DMS153 treated with DMSO at 0.1 percent for 48 hours (cell line): ENCODE results near the gene CCDC179.

Experiments
- DNase-seq: peaks from one replicate; lab custom pipeline; 2025; ENCODE audit not compliant: unreplicated experiment; lab: John Stamatoyannopoulos, UW

Gene CCDC179

DNA sequence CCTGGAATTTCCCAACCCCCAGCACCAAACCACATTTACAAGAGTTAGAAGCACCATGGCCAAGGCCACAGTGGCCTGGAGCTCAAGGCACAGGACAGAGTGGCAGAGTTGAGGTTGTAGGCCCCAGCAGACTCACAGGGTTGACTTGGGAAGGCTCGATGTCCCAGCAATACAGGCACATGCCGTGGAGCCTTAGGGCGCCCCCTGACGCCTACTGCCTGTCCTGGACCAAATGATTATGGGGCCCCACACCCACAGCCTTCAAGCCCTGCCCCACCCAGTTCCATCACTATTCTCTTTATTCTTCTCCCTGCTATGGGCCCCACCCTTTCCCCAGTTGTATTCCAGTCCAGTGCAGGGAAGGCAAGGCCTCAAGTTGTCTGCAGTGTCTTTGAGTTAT lies at the start of gene CCDC179:
CCDC179 (minus strand) TSS at position 234 of the 400 bp plus-strand sequence; CDS start at position 181, 53 bp downstream.
- DNase-seq: no peak

GRCh38 chr11:22903782-22904181 lies 43.5 kb upstream of the CCDC179 start:
- DNase-seq: no peak

- no peak for DNase-seq
These were observed 41.3 kb upstream of the CCDC179 start for GRCh38 chr11:22901603-22902002.

DNA sequence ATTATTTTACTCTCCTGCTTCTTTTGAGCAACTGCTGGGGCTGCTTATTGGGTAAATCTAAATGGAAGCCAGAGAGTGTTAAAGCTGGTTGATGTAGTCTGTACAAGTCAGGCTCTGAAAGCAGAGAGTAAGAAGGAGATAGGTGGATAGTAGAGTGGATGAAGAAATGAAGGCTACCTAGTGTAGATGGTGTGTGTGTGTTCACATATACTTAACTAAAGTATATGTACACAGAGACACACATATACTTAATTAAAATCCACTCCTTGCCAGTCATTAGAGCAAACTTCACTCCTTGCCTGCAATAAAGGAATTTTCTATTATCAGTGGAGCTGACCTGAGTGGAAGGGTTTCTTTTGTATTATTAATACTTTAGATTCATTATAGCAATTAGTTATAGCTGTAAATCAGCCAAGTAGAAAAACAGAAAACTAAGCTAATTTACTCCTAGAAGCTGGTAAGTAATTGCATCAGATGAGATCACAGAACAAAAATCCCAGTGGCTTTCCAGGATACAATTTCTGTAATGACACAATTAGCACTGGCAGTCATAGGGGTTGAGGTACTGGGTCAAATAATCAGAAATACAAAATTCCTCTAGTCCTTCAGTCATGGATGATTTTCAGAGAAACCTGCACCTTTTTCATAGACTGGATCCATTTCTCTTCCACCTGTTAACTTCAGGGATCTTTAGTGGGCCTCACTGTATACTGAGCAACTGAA lies 40.7 kb upstream of the CCDC179 start:
- no peak for DNase-seq

DNA sequence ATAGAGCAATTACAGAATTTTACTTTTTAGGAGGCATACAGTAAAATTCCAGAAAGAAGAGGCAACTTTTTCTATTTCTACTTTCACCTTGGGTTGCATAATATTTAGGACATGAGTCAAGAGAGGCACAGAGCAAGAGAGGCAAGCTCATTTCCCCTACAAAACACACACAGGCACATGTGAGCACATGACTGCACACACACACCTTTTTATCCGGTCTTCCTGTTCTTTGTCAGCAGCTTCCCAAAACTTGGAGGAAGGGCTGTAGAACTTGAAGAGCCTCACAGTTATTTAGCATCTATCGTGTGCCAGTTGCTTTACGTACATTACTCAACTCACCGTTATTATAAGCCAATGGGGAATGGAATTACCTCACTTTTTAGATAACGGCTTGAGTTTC lies 37.8 kb upstream of the CCDC179 start:
- DNase-seq: no peak

DNA sequence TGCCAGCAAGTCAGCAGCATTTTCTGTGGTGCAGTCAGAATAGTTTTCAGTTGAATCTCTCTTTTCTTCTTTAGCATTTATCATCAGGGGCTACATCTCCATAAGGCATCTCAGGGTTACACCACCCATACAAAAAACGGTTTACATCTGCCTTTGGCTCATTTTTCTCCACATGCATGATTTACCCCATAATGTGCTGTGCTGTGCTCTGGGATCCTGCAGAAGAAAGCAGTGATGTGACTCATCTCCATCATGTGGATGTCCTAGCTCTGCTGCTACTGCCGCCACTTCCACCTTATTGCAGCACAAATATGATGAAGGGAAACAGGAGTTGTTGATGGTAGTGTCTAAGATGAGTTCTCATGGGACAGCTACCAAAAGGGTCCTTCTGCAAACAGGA lies 30.0 kb upstream of the CCDC179 start:
- DNase-seq: no peak

DNA sequence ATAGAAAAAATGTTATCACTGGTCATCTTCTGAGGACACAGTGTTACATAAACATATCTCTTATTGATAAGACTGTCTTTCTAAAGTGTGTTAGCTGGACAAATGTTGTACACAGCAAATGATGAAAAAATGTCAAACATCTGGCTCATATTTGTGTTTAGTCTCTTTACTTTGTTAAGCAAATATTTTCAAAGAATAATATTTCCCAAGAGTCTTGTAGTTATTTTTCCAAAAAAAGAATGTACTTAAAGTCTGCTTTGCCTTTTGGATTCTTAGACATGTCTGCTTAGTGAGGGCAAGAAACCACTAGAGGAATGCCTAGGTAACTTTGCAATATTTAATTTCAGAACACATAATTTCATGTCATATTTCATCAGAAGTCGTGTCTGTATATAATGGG lies 23.9 kb upstream of the CCDC179 start:
- no peak for DNase-seq

GRCh38 chr11:22879630-22880029 lies 19.4 kb upstream of the CCDC179 start:
- DNase-seq: no peak

DNA sequence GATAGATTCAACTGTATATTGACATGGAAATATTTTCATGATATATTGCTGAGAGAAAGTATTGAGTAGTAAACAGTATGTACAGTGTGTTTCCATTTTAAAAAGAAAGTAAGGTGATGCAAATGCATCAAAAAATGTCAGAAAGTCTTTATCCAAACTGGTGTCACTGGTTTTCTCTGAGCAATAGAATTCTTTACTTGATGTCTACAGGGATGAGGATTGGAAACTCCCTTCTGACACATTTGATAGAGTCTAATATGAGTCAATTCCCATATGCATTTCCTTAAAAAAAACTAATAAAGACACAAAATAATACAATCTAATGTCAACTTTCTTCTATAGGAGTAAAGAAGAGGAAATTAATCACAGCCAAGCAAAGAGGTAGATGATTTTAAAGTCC lies 18.3 kb upstream of the CCDC179 start:
- no peak for DNase-seq

- DNase-seq: no peak
These were observed 17.8 kb upstream of the CCDC179 start for GRCh38 chr11:22878039-22878438.

- peak; percentile 90 for DNase-seq
These were observed 15.7 kb upstream of the CCDC179 start for GRCh38 chr11:22875869-22876473.

- no peak for DNase-seq
These were observed 9.1 kb upstream of the CCDC179 start for GRCh38 chr11:22869325-22869724.

GRCh38 chr11:22859756-22860155 lies 518 bp downstream of the CCDC179 start:
- no peak for DNase-seq

DNA sequence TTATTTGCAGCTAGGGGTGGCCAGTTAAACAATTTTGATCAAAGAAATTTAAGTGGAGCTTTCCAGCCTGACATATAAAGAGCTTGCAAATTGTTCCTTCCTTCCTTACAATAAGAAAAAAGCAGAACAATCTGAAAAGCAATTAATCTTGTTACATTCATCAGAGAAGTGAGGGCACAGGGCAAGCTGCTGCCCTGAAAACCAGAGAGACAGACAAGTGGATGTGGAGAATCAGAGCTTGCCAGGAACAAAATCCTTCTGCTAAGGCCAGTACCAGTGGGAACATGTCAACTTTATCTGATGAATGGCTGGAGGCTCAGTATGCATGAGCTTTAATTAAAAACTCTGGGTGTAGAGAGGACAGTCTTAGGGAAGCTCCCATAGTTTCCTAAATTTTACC lies 8.8 kb downstream of the CCDC179 start:
- no peak for DNase-seq

DNA sequence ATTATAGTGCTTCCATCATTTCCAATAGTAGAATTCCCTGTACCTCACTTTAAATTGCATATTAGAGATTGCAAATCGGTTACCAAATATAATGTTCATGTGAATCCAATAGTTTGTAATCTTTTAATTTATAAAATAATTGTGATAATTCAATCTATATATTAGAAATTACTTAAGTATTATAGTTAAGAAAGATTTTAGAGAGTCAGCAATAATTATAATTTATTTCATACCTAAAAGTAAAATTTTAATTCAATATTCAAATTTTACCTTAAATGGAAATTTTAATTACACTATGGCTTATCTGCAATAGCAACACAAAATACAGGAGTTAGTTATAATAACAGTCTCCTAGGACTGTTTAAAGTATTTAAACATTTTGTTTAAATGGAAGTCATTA lies 13.5 kb downstream of the CCDC179 start:
- DNase-seq: no peak

DNA sequence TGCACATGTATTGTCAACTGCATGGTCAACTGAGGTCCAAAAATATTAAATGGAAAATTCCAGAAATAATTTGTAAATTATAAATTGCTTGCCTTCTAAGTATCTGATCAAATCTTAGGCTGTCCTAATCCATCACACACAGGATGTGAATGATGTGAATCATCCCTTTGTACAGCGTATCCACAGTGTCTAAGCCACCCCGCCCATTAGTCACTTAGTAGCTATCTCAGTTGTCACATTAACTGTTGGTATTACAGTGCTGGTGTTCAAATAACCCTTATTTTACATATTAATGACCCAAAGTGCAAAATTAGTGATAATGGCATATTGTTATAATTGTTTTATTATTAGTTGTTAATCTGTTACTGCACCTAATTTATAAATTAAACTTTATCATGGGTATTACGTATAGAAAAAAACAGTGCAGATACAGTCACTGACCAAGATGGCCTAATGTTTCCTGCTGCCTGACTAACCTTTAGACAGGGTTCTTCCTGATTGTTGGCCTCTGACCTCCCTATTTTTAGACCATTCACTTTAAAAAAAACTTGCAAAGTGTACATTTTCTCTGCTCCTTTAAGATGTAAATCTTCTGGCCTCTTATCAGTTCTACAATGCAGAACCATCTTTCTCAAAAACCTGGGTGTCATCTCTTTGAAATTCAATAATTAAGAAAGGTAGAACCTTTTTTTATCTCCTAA lies 27.8 kb downstream of the CCDC179 start:
- no peak for DNase-seq

- no peak for DNase-seq
These were observed 30.2 kb downstream of the CCDC179 start for GRCh38 chr11:22830082-22830414.

- peak; percentile 93 for DNase-seq
These were observed 30.8 kb downstream of the CCDC179 start, which contains the start of gene SVIP for GRCh38 chr11:22829231-22830081. Gene SVIP, minus strand, starts transcription at chr11:22829801. Its CDS starts 53 bp downstream, at chr11:22829748.

DNA sequence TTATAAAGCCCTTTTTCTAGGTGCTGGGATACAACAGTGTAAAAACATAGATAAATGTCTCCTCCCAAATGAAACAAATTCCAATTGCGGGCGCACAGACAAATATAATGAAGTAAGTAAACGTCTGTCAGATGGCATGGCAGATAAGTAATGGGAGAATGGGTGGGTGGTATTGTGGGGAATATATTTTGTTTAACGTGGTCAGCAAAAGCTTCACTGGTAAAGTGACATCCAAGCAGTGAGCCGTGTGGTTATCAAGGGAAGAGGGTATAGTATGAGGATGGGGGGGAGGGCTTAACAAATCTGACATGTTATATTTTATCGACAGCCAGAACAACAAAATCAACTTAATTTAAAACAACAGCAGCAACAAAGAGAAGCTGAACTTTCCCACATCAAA lies 31.9 kb downstream of the CCDC179 start:
- no peak for DNase-seq

- no peak for DNase-seq
These were observed 38.1 kb downstream of the CCDC179 start for GRCh38 chr11:22822203-22822602.

GRCh38 chr11:22809893-22810292 lies 50.4 kb downstream of the CCDC179 start:
- no peak for DNase-seq
